Skeletal muscle tissue (tissue), 4 donors: ENCODE data around the gene PPM1H. TPM values are rescaled to one million over a fixed set of nuclear protein-coding genes. Genes with fewer than 3 reads are reported as not detected.

Source experiments
- H3K27ac ChIP-seq: one replicate; pipeline ENCODE4 v1.7.0; 2013; ENCODE audit warnings: mild to moderate bottlenecking, low read depth, low read length, inconsistent platforms
- H3K27me3 ChIP-seq, 3 donors: one replicate each; pipeline ENCODE4 v1.7.0; 2013; ENCODE audit warnings: low read length in 3 of 3; ENCODE audit not compliant: control insufficient read depth in 3 of 3, insufficient read depth in 3 of 3
- H3K36me3 ChIP-seq, 3 donors: one replicate each; pipeline ENCODE4 v1.7.0; 2013; ENCODE audit warnings: low read length in 3 of 3; ENCODE audit not compliant: control insufficient read depth in 3 of 3, insufficient read depth in 3 of 3
- H3K4me1 ChIP-seq, 3 donors: one replicate each; pipeline ENCODE4 v1.7.0; 2013; ENCODE audit warnings: low read length in 3 of 3, mild to moderate bottlenecking in 3 of 3; ENCODE audit not compliant: control insufficient read depth in 3 of 3, insufficient read depth in 3 of 3
- H3K4me3 ChIP-seq, 3 donors: one replicate each; pipeline ENCODE4 v1.7.0; 2013; ENCODE audit warnings: low read length in 3 of 3
- H3K9ac ChIP-seq, 3 donors: one replicate each; pipeline ENCODE4 v1.7.0; 2013; ENCODE audit warnings: low read length in 3 of 3, mild to moderate bottlenecking in 3 of 3, moderate library complexity in 2 of 3, low read depth in 1 of 3
- H3K9me3 ChIP-seq, 3 donors: one replicate each; pipeline ENCODE4 v1.7.0; 2013; ENCODE audit warnings: low read length in 3 of 3; ENCODE audit not compliant: control insufficient read depth in 3 of 3
- total RNA-seq: library from RNA; depleted of rRNA; stranded (reverse); fragments of >200 nt; gene quantifications from one replicate; pipeline ENCODE4 v1.2.3, GENCODE V29; 2014
- donor health status: Osteomylitis.

The PPM1H gene
- total RNA-seq, 1 donor from 2014 or later: 4.2 TPM

GRCh38 chr12:62701492-62701891 lies 233.5 kb downstream of the PPM1H start:
- Histone ChIP-seq H3K27ac (no peak overlapping the region), H3K9ac (no peak overlapping the region), H3K36me3 (no peaks in the 10 kb centered on the region), H3K4me1 (peaks cover 13 to 19% (median 15%) of the 10 kb centered on the region in 3 donors), H3K27me3 (no peaks in the 10 kb centered on the region), H3K4me3 (no peak overlapping the region), H3K9me3 (no peaks in the 10 kb centered on the region)

GRCh38 chr12:62700091-62700880 lies 234.7 kb downstream of the PPM1H start:
- H3K27me3 ChIP-seq: no peaks in the 10 kb centered on the region
- H3K4me3 ChIP-seq: no peak overlapping the region
- H3K36me3 ChIP-seq: no peaks in the 10 kb centered on the region
- no peak overlapping the region for H3K9ac ChIP-seq
- H3K27ac ChIP-seq: no peak overlapping the region
- H3K9me3 ChIP-seq: no peaks in the 10 kb centered on the region
- H3K4me1 ChIP-seq: peaks cover 13 to 19% (median 15%) of the 10 kb centered on the region in 3 donors

- H3K27ac ChIP-seq: peak overlapping the region; percentile 67
- H3K27me3 ChIP-seq: no peaks in the 10 kb centered on the region
- no peaks in the 10 kb centered on the region for H3K36me3 ChIP-seq
- H3K4me3 ChIP-seq: no peak overlapping the region
- peaks cover 9 to 15% (median 15%) of the 10 kb centered on the region in 3 donors for H3K4me1 ChIP-seq
- H3K9me3 ChIP-seq: no peaks in the 10 kb centered on the region
- no peak overlapping the region for H3K9ac ChIP-seq
Observed at GRCh38 chr12:62698701-62699101, 236.2 kb downstream of the PPM1H start.

GRCh38 chr12:62697893-62698292 lies 237.1 kb downstream of the PPM1H start:
- no peaks in the 10 kb centered on the region for H3K9me3 ChIP-seq
- H3K4me3 ChIP-seq: no peak overlapping the region
- H3K27me3 ChIP-seq: no peaks in the 10 kb centered on the region
- no peak overlapping the region for H3K9ac ChIP-seq
- H3K36me3 ChIP-seq: no peaks in the 10 kb centered on the region
- H3K27ac ChIP-seq: peak overlapping the region; percentile 67
- H3K4me1 ChIP-seq: peaks cover 3 to 13% (median 8%) of the 10 kb centered on the region in 3 donors

- H3K36me3 ChIP-seq: no peaks in the 10 kb centered on the region
- no peaks in the 10 kb centered on the region for H3K27me3 ChIP-seq
- H3K4me3 ChIP-seq: no peak overlapping the region
- no peaks in the 10 kb centered on the region for H3K9me3 ChIP-seq
- no peak overlapping the region for H3K9ac ChIP-seq
- H3K4me1 ChIP-seq: peaks cover 0 to 5% (median 0%) of the 10 kb centered on the region in 3 donors
- H3K27ac ChIP-seq: no peak overlapping the region
Observed at GRCh38 chr12:62695696-62696095, 239.3 kb downstream of the PPM1H start.

- Histone ChIP-seq H3K4me3 (no peak overlapping the region), H3K36me3 (no peaks in the 10 kb centered on the region), H3K27ac (no peak overlapping the region), H3K9ac (no peak overlapping the region), H3K27me3 (no peaks in the 10 kb centered on the region), H3K4me1 (peaks cover 0 to 5% (median 0%) of the 10 kb centered on the region in 3 donors), H3K9me3 (no peaks in the 10 kb centered on the region)
Observed at GRCh38 chr12:62694632-62695031, 240.3 kb downstream of the PPM1H start.

GRCh38 chr12:62694116-62694515 lies 240.8 kb downstream of the PPM1H start:
- Histone ChIP-seq H3K36me3 (no peaks in the 10 kb centered on the region), H3K4me1 (peaks cover 0 to 5% (median 0%) of the 10 kb centered on the region in 3 donors), H3K9me3 (no peaks in the 10 kb centered on the region), H3K27ac (no peak overlapping the region), H3K9ac (no peak overlapping the region), H3K4me3 (no peak overlapping the region), H3K27me3 (no peaks in the 10 kb centered on the region)

GRCh38 chr12:62693376-62694050 lies 241.4 kb downstream of the PPM1H start:
- Histone ChIP-seq H3K9me3 (no peaks in the 10 kb centered on the region), H3K4me1 (peaks cover 0 to 5% (median 0%) of the 10 kb centered on the region in 3 donors), H3K9ac (no peak overlapping the region), H3K4me3 (no peak overlapping the region), H3K27me3 (no peaks in the 10 kb centered on the region), H3K27ac (no peak overlapping the region), H3K36me3 (no peaks in the 10 kb centered on the region)

- Histone ChIP-seq H3K27ac (no peak overlapping the region), H3K36me3 (no peaks in the 10 kb centered on the region), H3K9me3 (no peaks in the 10 kb centered on the region), H3K27me3 (no peaks in the 10 kb centered on the region), H3K9ac (no peak overlapping the region), H3K4me1 (no peaks in the 10 kb centered on the region), H3K4me3 (no peak overlapping the region)
Observed at GRCh38 chr12:62692884-62693283, 242.1 kb downstream of the PPM1H start.

GRCh38 chr12:62691309-62691708 lies 243.6 kb downstream of the PPM1H start:
- H3K27ac ChIP-seq: no peak overlapping the region
- H3K9ac ChIP-seq: no peak overlapping the region
- no peaks in the 10 kb centered on the region for H3K36me3 ChIP-seq
- no peaks in the 10 kb centered on the region for H3K4me1 ChIP-seq
- no peaks in the 10 kb centered on the region for H3K9me3 ChIP-seq
- H3K27me3 ChIP-seq: no peaks in the 10 kb centered on the region
- no peak overlapping the region for H3K4me3 ChIP-seq
